CD4-positive, alpha-beta memory T cell (primary cell): ENCODE data around the gene NACC2. TPM values are rescaled to one million over a fixed set of nuclear protein-coding genes. Genes with fewer than 3 reads are reported as not detected.

Experiments
- CTCF ChIA-PET: fragments of 350-600 bp; sonication (Branson Sonifier 250); formaldehyde crosslinking; loops from one replicate; lab custom pipeline; 2021; ENCODE audit warnings: inconsistent platforms; ENCODE audit not compliant: partially characterized antibody; lab: Charles Lee
- POLR2A ChIA-PET: fragments of 350-600 bp; sonication (Branson Sonifier 250); formaldehyde crosslinking; loops from one replicate; lab custom pipeline; 2021; ENCODE audit not compliant: partially characterized antibody; lab: Charles Lee
- DNase-seq, 5 donors: peaks; one replicate each; pipeline versions ENCODE4 v3.0.0 to v3.0.0-alpha.2; 2020 to 2022; ENCODE audit warnings: mixed read lengths in 1 of 5
- H3K27ac ChIP-seq: one replicate; pipeline ENCODE4 v1.7.0; 2013; ENCODE audit warnings: low read depth, low read length
- H3K27me3 ChIP-seq: 2 replicates; pipeline ENCODE4 v1.7.0; 2013; ENCODE audit warnings: mild to moderate bottlenecking, low read length, moderate library complexity; ENCODE audit not compliant: insufficient read depth
- H3K36me3 ChIP-seq: 2 replicates; pipeline ENCODE4 v1.7.0; 2013; ENCODE audit warnings: mild to moderate bottlenecking, low read length, moderate library complexity; ENCODE audit not compliant: insufficient read depth
- H3K4me1 ChIP-seq: 2 replicates; pipeline ENCODE4 v1.7.0; 2013; ENCODE audit warnings: mild to moderate bottlenecking, low read length, moderate library complexity; ENCODE audit not compliant: insufficient read depth
- H3K4me3 ChIP-seq, 2 donors: one replicate each; pipeline ENCODE4 v1.7.0; 2013; ENCODE audit warnings: low read length in 2 of 2, mild to moderate bottlenecking in 1 of 2
- H3K9me3 ChIP-seq, 2 donors: one replicate each; pipeline ENCODE4 v1.7.0; 2013; ENCODE audit warnings: low read length in 2 of 2, control low read depth in 1 of 2; ENCODE audit not compliant: control insufficient read depth in 1 of 2
- H3K27ac Mint-ChIP-seq, 7 donors: one replicate each; pipeline ENCODE4 v1.8.0; 2020 to 2021; ENCODE audit warnings: mixed read lengths in 7 of 7, mild to moderate bottlenecking in 6 of 7, inconsistent platforms in 3 of 7, moderate library complexity in 3 of 7
- H3K27me3 Mint-ChIP-seq, 2 donors: one replicate each; pipeline ENCODE4 v1.8.0; 2020 to 2021; ENCODE audit warnings: mixed read lengths in 2 of 2
- H3K36me3 Mint-ChIP-seq, 2 donors: one replicate each; pipeline ENCODE4 v1.8.0; 2020 to 2021; ENCODE audit warnings: mixed read lengths in 2 of 2, inconsistent platforms in 1 of 2, mild to moderate bottlenecking in 1 of 2
- H3K4me1 Mint-ChIP-seq, 4 donors: one replicate each; pipeline ENCODE4 v1.8.0; 2020 to 2021; ENCODE audit warnings: mixed read lengths in 4 of 4, mild to moderate bottlenecking in 1 of 4
- H3K4me3 Mint-ChIP-seq, 8 donors: one replicate each; pipeline ENCODE4 v1.8.0; 2020 to 2021; ENCODE audit warnings: mixed read lengths in 8 of 8, mild to moderate bottlenecking in 7 of 8, moderate library complexity in 6 of 8, inconsistent platforms in 3 of 8
- H3K9me3 Mint-ChIP-seq, 8 donors: one replicate each; pipeline ENCODE4 v1.8.0; 2020 to 2021; ENCODE audit warnings: mixed read lengths in 8 of 8, mild to moderate bottlenecking in 5 of 8, inconsistent platforms in 3 of 8, moderate library complexity in 1 of 8
- intact Hi-C: fragments of 100-400 bp; cut with micrococcal nuclease; formaldehyde crosslinking; loops from one replicate; pipeline ENCODE4 v1.15.1; 2023
- polyA plus RNA-seq, 2 donors: library from polyadenylated mRNA; unstranded; fragments of 300-500 nt; fragmentation: Illumina TruSeq; gene quantifications; one replicate each; pipeline ENCODE4 v1.2.3, GENCODE V29; 2021
- total RNA-seq, 2 experiments: library from RNA; stranded (reverse); gene quantifications; one replicate each; pipeline ENCODE4 v1.2.3, GENCODE V29; 2021

Gene NACC2
- total and polyA plus RNA-seq, 4 experiments from 2014 or later = 0.58 to 12.2 (median 7.1) TPM

GRCh38 chr9:136046554-136046920 is 48.6 kb downstream of the NACC2 start:
- Mint-ChIP-seq H3K36me3 (peaks cover 4 to 5% of the 10 kb centered on the region in 2 donors), H3K4me3 (no peak overlapping the region), H3K9me3 (no peaks in the 10 kb centered on the region), H3K27ac (peak overlapping the region in 4 of 7 donors; percentile 41 to 77 (median 55)), H3K27me3 (no peaks in the 10 kb centered on the region), H3K4me1 (peaks cover 3 to 6% (median 5%) of the 10 kb centered on the region in 4 donors)
- ChIA-PET POLR2A (no interaction called here), CTCF (no interaction called here)
- Histone ChIP-seq H3K27ac (no peak overlapping the region), H3K36me3 (no peaks in the 10 kb centered on the region), H3K4me3 (no peak overlapping the region), H3K27me3 (no peaks in the 10 kb centered on the region), H3K4me1 (no peaks in the 10 kb centered on the region), H3K9me3 (no peaks in the 10 kb centered on the region)
- intact Hi-C loops = no loop called here
- DNase-seq = no peak

GRCh38 chr9:136045595-136046553 is 49.2 kb downstream of the NACC2 start:
- Histone ChIP-seq H3K27ac (no peak overlapping the region), H3K27me3 (no peaks in the 10 kb centered on the region), H3K9me3 (no peaks in the 10 kb centered on the region), H3K4me1 (no peaks in the 10 kb centered on the region), H3K36me3 (no peaks in the 10 kb centered on the region), H3K4me3 (no peak overlapping the region)
- intact Hi-C loops = no loop called here
- Mint-ChIP-seq H3K4me3 (no peak overlapping the region), H3K36me3 (peaks cover 6 to 7% of the 10 kb centered on the region in 2 donors), H3K27ac (no peak overlapping the region), H3K27me3 (no peaks in the 10 kb centered on the region), H3K4me1 (peaks cover 3 to 6% (median 5%) of the 10 kb centered on the region in 4 donors), H3K9me3 (no peaks in the 10 kb centered on the region)
- DNase-seq = no peak
- POLR2A ChIA-PET = interaction anchor here (0.5 kb wide), 1 partner anchor 1583 kb away, joined by 4 read pairs; no protein-coding TSS in a partner anchor
- CTCF ChIA-PET = no interaction called here

- intact Hi-C loops = no loop called here
Measured at GRCh38 chr9:136044971-136045594, 50.0 kb downstream of the NACC2 start.

DNA sequence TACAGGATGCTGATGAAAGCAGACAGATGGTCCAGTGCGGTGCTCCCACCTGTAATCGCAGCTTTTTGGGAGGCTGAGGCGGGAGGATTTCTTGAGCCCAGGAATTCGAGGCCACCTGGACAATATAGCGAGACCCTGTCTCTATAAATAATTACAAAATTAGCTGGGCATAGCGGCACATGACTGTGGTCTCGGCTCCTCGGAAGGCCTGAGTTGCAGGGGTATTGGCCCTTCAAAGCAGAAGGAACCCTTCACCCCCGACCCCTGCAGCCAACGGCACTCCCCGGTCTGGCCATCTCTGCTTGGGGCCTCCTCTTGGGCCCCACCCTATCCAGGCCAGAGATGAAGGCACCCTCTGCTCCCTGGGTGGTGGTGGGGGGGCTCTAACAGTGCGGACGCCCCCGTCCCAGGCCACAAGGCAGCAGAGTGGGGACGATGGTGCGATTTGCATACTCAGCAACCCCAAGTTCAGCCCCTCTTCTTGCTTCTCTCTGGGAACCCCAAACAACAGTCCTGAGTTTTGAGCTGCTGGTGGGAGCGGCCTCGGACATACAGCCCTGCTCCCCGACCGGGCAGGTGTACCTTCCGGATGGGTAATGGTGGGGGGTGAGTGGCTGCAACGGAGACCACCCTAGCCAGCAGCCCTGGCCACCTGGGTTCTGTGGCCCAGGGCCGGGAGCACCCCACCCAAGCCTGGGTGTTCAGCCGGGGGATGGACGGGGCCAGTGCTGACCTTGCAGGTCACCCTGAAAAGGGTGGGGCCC is 50.7 kb downstream of the NACC2 start:
- no peaks in the 10 kb centered on the region for H3K27me3 Mint-ChIP-seq
- ChIA-PET POLR2A (no interaction called here), CTCF (no interaction called here)
- Histone ChIP-seq H3K4me3 (no peak overlapping the region), H3K4me1 (no peaks in the 10 kb centered on the region), H3K9me3 (peaks cover 0 to 4% of the 10 kb centered on the region in 2 donors), H3K36me3 (no peaks in the 10 kb centered on the region), H3K27me3 (no peaks in the 10 kb centered on the region), H3K27ac (no peak overlapping the region)
- intact Hi-C loops = no loop called here
- H3K27ac Mint-ChIP-seq = no peak overlapping the region
- no peak for DNase-seq
- peaks cover 16 to 20% of the 10 kb centered on the region in 2 donors for H3K36me3 Mint-ChIP-seq
- peaks cover 3 to 7% (median 5%) of the 10 kb centered on the region in 4 donors for H3K4me1 Mint-ChIP-seq
- peaks cover 4 to 11% (median 5%) of the 10 kb centered on the region in 8 donors for H3K9me3 Mint-ChIP-seq
- H3K4me3 Mint-ChIP-seq = no peak overlapping the region

More at GRCh38 chr9:136044971-136045594, 50.0 kb downstream of the NACC2 start:
- H3K27ac ChIP-seq = no peak overlapping the region
- no peaks in the 10 kb centered on the region for H3K27me3 Mint-ChIP-seq
- POLR2A ChIA-PET = interaction anchor here (0.5 kb wide), 1 partner anchor 1583 kb away, joined by 4 read pairs; no protein-coding TSS in a partner anchor
- CTCF ChIA-PET = no interaction called here
- no peak overlapping the region for H3K27ac Mint-ChIP-seq
- no peak for DNase-seq
- H3K4me1 ChIP-seq = no peaks in the 10 kb centered on the region
- H3K4me1 Mint-ChIP-seq = peaks cover 3 to 6% (median 5%) of the 10 kb centered on the region in 4 donors
- H3K9me3 ChIP-seq = no peaks in the 10 kb centered on the region
- no peak overlapping the region for H3K4me3 Mint-ChIP-seq
- H3K4me3 ChIP-seq = no peak overlapping the region
- H3K9me3 Mint-ChIP-seq = peaks cover 0 to 5% (median 0%) of the 10 kb centered on the region in 8 donors
- H3K27me3 ChIP-seq = no peaks in the 10 kb centered on the region
- no peaks in the 10 kb centered on the region for H3K36me3 ChIP-seq
- peaks cover 12 to 15% of the 10 kb centered on the region in 2 donors for H3K36me3 Mint-ChIP-seq

DNA sequence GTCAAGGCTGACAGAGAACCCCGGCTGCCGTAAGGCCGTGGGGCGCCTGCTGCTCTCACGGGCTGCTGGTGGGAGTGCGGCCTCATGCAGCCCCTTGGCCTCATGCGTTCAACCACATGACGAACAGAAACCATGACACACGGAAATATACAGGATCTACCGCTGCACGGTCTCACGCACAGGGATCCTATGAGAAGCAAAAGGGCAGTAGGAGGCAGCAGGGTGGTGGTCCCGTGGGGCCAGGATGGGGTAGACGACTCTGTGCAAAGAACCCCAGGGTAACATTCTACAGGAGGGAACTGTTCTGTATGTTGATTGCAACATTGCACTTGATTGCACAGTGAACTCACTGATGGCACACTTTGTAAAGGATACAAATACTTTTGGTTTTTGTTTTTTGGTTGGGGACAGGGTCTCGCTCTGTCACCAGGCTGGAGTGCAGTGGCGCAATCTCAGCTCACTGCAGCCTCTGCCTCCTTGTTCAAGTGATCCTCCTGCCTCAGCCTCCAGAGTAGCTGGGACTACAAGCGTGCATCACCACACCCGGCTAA is 51.6 kb downstream of the NACC2 start:
- H3K4me1 ChIP-seq = no peaks in the 10 kb centered on the region
- ChIA-PET CTCF (no interaction called here), POLR2A (no interaction called here)
- peaks cover 7 to 19% (median 10%) of the 10 kb centered on the region in 8 donors for H3K9me3 Mint-ChIP-seq
- intact Hi-C loops = no loop called here
- peaks cover 24 to 26% of the 10 kb centered on the region in 2 donors for H3K36me3 Mint-ChIP-seq
- no peak overlapping the region for H3K27ac ChIP-seq
- H3K27me3 Mint-ChIP-seq = no peaks in the 10 kb centered on the region
- H3K27me3 ChIP-seq = no peaks in the 10 kb centered on the region
- H3K4me3 Mint-ChIP-seq = no peak overlapping the region
- no peak overlapping the region for H3K4me3 ChIP-seq
- no peaks in the 10 kb centered on the region for H3K36me3 ChIP-seq
- H3K27ac Mint-ChIP-seq = peak overlapping the region in 1 of 7 donors; percentile 47
- H3K4me1 Mint-ChIP-seq = peaks cover 3 to 7% (median 5%) of the 10 kb centered on the region in 4 donors
- peaks cover 0 to 4% of the 10 kb centered on the region in 2 donors for H3K9me3 ChIP-seq
- DNase-seq = no peak

GRCh38 chr9:136042541-136042940 is 52.5 kb downstream of the NACC2 start:
- Histone ChIP-seq H3K9me3 (peaks cover 0 to 4% of the 10 kb centered on the region in 2 donors), H3K27me3 (no peaks in the 10 kb centered on the region), H3K36me3 (no peaks in the 10 kb centered on the region), H3K4me1 (no peaks in the 10 kb centered on the region), H3K4me3 (no peak overlapping the region), H3K27ac (no peak overlapping the region)
- no peaks in the 10 kb centered on the region for H3K27me3 Mint-ChIP-seq
- H3K4me1 Mint-ChIP-seq = peaks cover 3 to 7% (median 5%) of the 10 kb centered on the region in 4 donors
- intact Hi-C loops = no loop called here
- DNase-seq = no peak
- H3K9me3 Mint-ChIP-seq = peaks cover 7 to 23% (median 16%) of the 10 kb centered on the region in 8 donors
- ChIA-PET CTCF (no interaction called here), POLR2A (no interaction called here)
- H3K36me3 Mint-ChIP-seq = peaks cover 30 to 31% of the 10 kb centered on the region in 2 donors
- H3K4me3 Mint-ChIP-seq = no peak overlapping the region
- no peak overlapping the region for H3K27ac Mint-ChIP-seq
